Neural cell (in vitro differentiated cells): ENCODE data around the gene TMPRSS3. TPM values are rescaled to one million over a fixed set of nuclear protein-coding genes. Genes with fewer than 3 reads are reported as not detected.

Experiments
- H2AFZ ChIP-seq: fragments of 200-600, 300-800 bp; sonication (generic), shearing (Covaris generic); 2 replicates; pipeline ENCODE4 v1.6.0; 2014; ENCODE audit warnings: low read depth, mild to moderate bottlenecking, antibody characterized with exemption, low read length, moderate library complexity
- H3F3A ChIP-seq: fragments of 200-600 bp; shearing (Covaris generic); 2 replicates; pipeline ENCODE4 v1.6.1; 2016; ENCODE audit warnings: mild to moderate bottlenecking, moderate library complexity, mixed read lengths, antibody characterized with exemption, low read length; ENCODE audit not compliant: insufficient read depth, poor library complexity, severe bottlenecking
- H3K27ac ChIP-seq: fragments of 200-600, 300-800 bp; sonication (generic), shearing (Covaris generic); 2 replicates; pipeline ENCODE4 v1.5.1; 2014; ENCODE audit warnings: mild to moderate bottlenecking, low read length, moderate library complexity
- H3K27me3 ChIP-seq: fragments of 300-800, 200-600 bp; sonication (generic), shearing (Covaris generic); 2 replicates; pipeline ENCODE4 v1.6.0; 2014; ENCODE audit warnings: mild to moderate bottlenecking, low read depth, low read length, moderate library complexity; ENCODE audit not compliant: insufficient read depth
- H3K36me3 ChIP-seq: fragments of 300-800, 200-600 bp; sonication (generic), shearing (Covaris generic); 2 replicates; pipeline ENCODE4 v1.5.1; 2014; ENCODE audit warnings: mild to moderate bottlenecking, antibody characterized with exemption, low read length, moderate library complexity; ENCODE audit not compliant: insufficient read depth
- H3K4me2 ChIP-seq: fragments of 300-800, 200-600 bp; sonication (generic), shearing (Covaris generic); 2 replicates; pipeline ENCODE4 v1.6.0; 2014; ENCODE audit warnings: mild to moderate bottlenecking, low read length
- H3K4me3 ChIP-seq: fragments of 300-800, 200-600 bp; sonication (generic), shearing (Covaris generic); 2 replicates; pipeline ENCODE4 v1.5.1; 2014; ENCODE audit warnings: mild to moderate bottlenecking, low read length, moderate library complexity
- H3K79me2 ChIP-seq: fragments of 200-600 bp; shearing (Covaris generic); replicated peaks from 2 replicates; pipeline ENCODE4 v1.6.0; 2014; ENCODE audit warnings: mild to moderate bottlenecking, low read length, moderate library complexity; ENCODE audit not compliant: insufficient read depth
- H3K9ac ChIP-seq: fragments of 300-800, 200-600 bp; sonication (generic), shearing (Covaris generic); 2 replicates; pipeline ENCODE4 v1.6.1; 2016; ENCODE audit warnings: mild to moderate bottlenecking, low read length, mixed read lengths
- H3K9me2 ChIP-seq: fragments of 200-600 bp; shearing (Covaris generic); 2 replicates; pipeline ENCODE4 v1.6.1; 2016; ENCODE audit warnings: mild to moderate bottlenecking, low read length, mixed read lengths; ENCODE audit not compliant: insufficient read depth
- H3K9me3 ChIP-seq: fragments of 200-600, 300-800 bp; sonication (generic), shearing (Covaris generic); 2 replicates; pipeline ENCODE4 v1.6.1; 2016; ENCODE audit warnings: mild to moderate bottlenecking, mixed run types, low read length, moderate library complexity, mixed read lengths
- H4K20me1 ChIP-seq: fragments of 200-600 bp; shearing (Covaris generic); 2 replicates; pipeline ENCODE4 v1.6.1; 2016; ENCODE audit warnings: mild to moderate bottlenecking, mixed run types; ENCODE audit not compliant: insufficient read depth
- EP300 ChIP-seq: fragments of 450-650 bp; conservative IDR thresholded peaks from 2 replicates; pipeline ENCODE4 v1.6.1; 2014; ENCODE audit warnings: antibody characterized with exemption, mild to moderate bottlenecking, moderate library complexity; ENCODE audit not compliant: poor library complexity, severe bottlenecking
- EZH2 ChIP-seq: fragments of 200-600, 300-800 bp; shearing (Covaris generic), sonication (generic); IDR thresholded peaks from 2 replicates; pipeline ENCODE4 v1.6.1; 2014; ENCODE audit warnings: antibody characterized with exemption, low read length, borderline replicate concordance, mild to moderate bottlenecking; ENCODE audit not compliant: insufficient read depth, poor library complexity, severe bottlenecking
- MXI1 ChIP-seq: fragments of 450-650 bp; conservative IDR thresholded peaks from 2 replicates; pipeline ENCODE4 v1.6.1; 2014; ENCODE audit warnings: antibody characterized with exemption, mild to moderate bottlenecking; ENCODE audit not compliant: poor library complexity, severe bottlenecking
- POLR2AphosphoS5 ChIP-seq: IDR thresholded peaks from 2 replicates; pipeline ENCODE4 v1.6.1; 2012
- RAD21 ChIP-seq: fragments of 450-650 bp; conservative IDR thresholded peaks from 2 replicates; pipeline ENCODE4 v1.6.1; 2014; ENCODE audit warnings: antibody characterized with exemption, mild to moderate bottlenecking, moderate library complexity
- REST ChIP-seq: IDR thresholded peaks from 2 replicates; pipeline ENCODE4 v1.6.1; 2012; ENCODE audit warnings: borderline replicate concordance
- SMC3 ChIP-seq: fragments of 450-650 bp; conservative IDR thresholded peaks from 2 replicates; pipeline ENCODE4 v1.6.1; 2014; ENCODE audit warnings: antibody characterized with exemption, mild to moderate bottlenecking, moderate library complexity; ENCODE audit not compliant: poor library complexity
- TAF1 ChIP-seq: IDR thresholded peaks from 2 replicates; pipeline ENCODE4 v1.6.1; 2012; ENCODE audit warnings: low read depth
- polyA plus RNA-seq: library from polyadenylated mRNA; depleted of rRNA; stranded (reverse); fragments of >200 nt; gene quantifications from 2 replicates; pipeline ENCODE4 v1.2.3, GENCODE V29; 2014

TMPRSS3 gene
- polyA plus RNA-seq, 1 donor from 2014 or later, result 0.12 TPM

- Histone ChIP-seq H3K27me3 (no peaks in the 10 kb centered on the region), H3K4me2 (no peak overlapping the region), H3F3A (no peaks in the 10 kb centered on the region), H3K9me2 (no peaks in the 10 kb centered on the region), H4K20me1 (no peaks in the 10 kb centered on the region), H3K4me3 (no peak overlapping the region), H3K27ac (no peak overlapping the region), H3K9me3 (no peaks in the 10 kb centered on the region), H3K36me3 (no peaks in the 10 kb centered on the region), H2AFZ (no peak overlapping the region), H3K79me2 (no peaks in the 10 kb centered on the region), H3K9ac (no peak overlapping the region)
- no peak for TF ChIP-seq MXI1
- TF ChIP-seq RAD21, result no peak
- TF ChIP-seq REST, result no peak
- TF ChIP-seq SMC3, result no peak
- no peak for TF ChIP-seq EZH2
These were observed 16.2 kb downstream of the TMPRSS3 start for GRCh38 chr21:42379426-42380215.

- Histone ChIP-seq H3K9me3 (no peaks in the 10 kb centered on the region), H3K27ac (no peak overlapping the region), H2AFZ (no peak overlapping the region), H3K27me3 (no peaks in the 10 kb centered on the region), H3K4me2 (no peak overlapping the region), H3K9ac (no peak overlapping the region), H4K20me1 (no peaks in the 10 kb centered on the region), H3K9me2 (no peaks in the 10 kb centered on the region), H3K4me3 (no peak overlapping the region), H3F3A (no peaks in the 10 kb centered on the region), H3K36me3 (no peaks in the 10 kb centered on the region), H3K79me2 (no peaks in the 10 kb centered on the region)
- no peak for TF ChIP-seq EP300
- no peak for TF ChIP-seq TAF1
- no peak for TF ChIP-seq EZH2
- no peak for TF ChIP-seq RAD21
These were observed 17.4 kb downstream of the TMPRSS3 start for GRCh38 chr21:42378418-42378817.

GRCh38 chr21:42377951-42378340 is 17.9 kb downstream of the TMPRSS3 start:
- Histone ChIP-seq H3K9me2 (no peaks in the 10 kb centered on the region), H3K27me3 (no peaks in the 10 kb centered on the region), H2AFZ (no peak overlapping the region), H3K4me3 (no peak overlapping the region), H3K9me3 (no peaks in the 10 kb centered on the region), H3K79me2 (no peaks in the 10 kb centered on the region), H3K9ac (no peak overlapping the region), H4K20me1 (no peaks in the 10 kb centered on the region), H3K27ac (no peak overlapping the region), H3K4me2 (no peak overlapping the region), H3F3A (no peaks in the 10 kb centered on the region), H3K36me3 (no peaks in the 10 kb centered on the region)
- TF ChIP-seq MXI1 (no peak), TAF1 (no peak), POLR2AphosphoS5 (no peak), RAD21 (no peak), SMC3 (no peak), EZH2 (no peak)
